GM12864 (cell line): Measurements from ENCODE around the gene SATB2.

Experiments used
- DNase-seq: peaks from one replicate; pipeline ENCODE4 v3.0.0-alpha.2; 2011; ENCODE audit warnings: low read depth
- H3K4me3 ChIP-seq: 2 replicates; pipeline ENCODE4 v1.5.1; 2011; ENCODE audit warnings: mild to moderate bottlenecking, low read depth, low read length, control low read depth
- TF ChIP-seq, protein P1 (sequence below): IDR thresholded peaks from 2 replicates; pipeline ENCODE4 v1.5.1; 2011; ENCODE audit warnings: low read depth, mild to moderate bottlenecking, moderate library complexity, low read length, control low read depth, inconsistent platforms; ENCODE audit errors: missing control alignments

Gene SATB2

DNA sequence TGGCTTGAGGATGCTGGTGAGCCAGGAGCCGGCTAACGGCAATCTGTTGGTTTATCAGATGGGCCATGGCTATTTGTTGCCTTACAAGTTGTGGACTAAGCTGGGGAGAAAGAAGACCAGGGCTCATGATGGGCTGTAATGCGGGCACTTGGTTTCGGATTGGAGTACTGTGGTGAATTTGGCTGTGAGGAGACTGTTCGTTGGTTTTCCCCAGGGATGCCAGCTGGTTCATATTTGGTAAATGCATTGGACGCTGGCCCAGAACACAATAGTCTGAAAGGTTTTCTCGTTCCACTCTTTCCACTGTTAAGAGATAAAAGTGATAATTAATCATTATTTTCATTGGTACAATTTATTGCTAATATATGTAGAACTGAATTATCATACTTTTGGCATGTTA, 108.9 kb downstream of the SATB2 start:
- H3K4me3 ChIP-seq: no peak overlapping the region
- TF ChIP-seq, protein P1, sequence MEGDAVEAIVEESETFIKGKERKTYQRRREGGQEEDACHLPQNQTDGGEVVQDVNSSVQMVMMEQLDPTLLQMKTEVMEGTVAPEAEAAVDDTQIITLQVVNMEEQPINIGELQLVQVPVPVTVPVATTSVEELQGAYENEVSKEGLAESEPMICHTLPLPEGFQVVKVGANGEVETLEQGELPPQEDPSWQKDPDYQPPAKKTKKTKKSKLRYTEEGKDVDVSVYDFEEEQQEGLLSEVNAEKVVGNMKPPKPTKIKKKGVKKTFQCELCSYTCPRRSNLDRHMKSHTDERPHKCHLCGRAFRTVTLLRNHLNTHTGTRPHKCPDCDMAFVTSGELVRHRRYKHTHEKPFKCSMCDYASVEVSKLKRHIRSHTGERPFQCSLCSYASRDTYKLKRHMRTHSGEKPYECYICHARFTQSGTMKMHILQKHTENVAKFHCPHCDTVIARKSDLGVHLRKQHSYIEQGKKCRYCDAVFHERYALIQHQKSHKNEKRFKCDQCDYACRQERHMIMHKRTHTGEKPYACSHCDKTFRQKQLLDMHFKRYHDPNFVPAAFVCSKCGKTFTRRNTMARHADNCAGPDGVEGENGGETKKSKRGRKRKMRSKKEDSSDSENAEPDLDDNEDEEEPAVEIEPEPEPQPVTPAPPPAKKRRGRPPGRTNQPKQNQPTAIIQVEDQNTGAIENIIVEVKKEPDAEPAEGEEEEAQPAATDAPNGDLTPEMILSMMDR: no peak

DNA sequence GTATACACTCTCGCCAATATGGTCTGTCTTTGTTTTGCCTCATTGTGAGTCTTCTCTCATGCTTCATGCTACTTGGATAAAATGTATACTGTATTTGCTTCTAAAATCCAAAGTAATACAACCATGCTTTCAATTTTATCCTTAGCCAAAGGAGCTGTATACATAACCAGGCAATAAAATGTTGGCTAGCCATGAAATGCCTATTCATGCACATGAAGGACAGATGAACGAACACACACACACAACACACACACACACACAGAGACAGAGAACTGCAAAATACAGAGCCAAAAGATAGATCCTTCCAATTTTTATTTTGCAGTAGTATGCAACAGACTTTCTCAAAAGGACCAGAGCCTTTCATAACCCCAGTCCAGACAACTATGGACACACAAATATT, 113.7 kb downstream of the SATB2 start:
- H3K4me3 ChIP-seq: no peak overlapping the region
- DNase-seq: no peak
- TF ChIP-seq, protein P1: no peak

More for the DNA sequence above, 108.9 kb downstream of the SATB2 start:
- no peak for DNase-seq

DNA sequence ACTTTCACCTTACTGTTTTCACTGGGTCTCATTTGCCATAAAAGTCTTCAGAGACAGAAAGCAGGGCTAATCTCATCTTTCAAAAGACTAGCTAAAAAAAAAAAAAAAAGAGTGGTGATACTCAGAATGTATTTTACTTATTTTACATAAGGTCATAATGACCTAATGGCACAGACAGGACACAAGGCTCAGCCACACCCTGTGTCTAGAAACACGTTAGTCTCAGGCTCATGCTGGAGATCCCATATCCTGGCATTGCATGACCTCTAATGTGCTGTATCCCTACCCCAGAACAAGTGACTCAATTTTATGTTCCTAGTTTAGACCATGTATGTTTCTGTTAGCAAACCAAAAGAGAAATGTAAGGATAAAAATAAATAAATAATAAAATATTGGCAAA, 115.4 kb downstream of the SATB2 start:
- TF ChIP-seq, protein P1: no peak
- DNase-seq: no peak
- H3K4me3 ChIP-seq: no peak overlapping the region

DNA sequence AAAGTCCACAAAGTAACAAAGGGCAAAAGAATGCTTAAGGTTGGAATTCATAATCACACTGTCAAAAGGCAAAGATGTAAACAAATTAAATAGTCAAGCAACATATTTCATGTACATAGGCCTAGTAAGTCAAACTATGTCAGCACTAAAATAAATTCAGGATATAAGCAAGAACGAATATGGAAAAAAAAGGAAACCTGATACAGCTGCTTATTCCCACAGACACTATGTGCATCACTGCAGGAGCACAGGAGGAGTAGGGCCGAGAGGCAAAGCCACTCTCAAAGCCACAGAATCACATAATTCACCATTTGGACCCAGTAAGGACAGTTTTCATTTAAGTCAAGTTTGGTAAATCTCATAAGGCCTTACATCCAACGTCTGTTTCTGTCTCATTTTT, 116.6 kb downstream of the SATB2 start:
- TF ChIP-seq, protein P1: no peak
- H3K4me3 ChIP-seq: no peak overlapping the region
- DNase-seq: no peak

DNA sequence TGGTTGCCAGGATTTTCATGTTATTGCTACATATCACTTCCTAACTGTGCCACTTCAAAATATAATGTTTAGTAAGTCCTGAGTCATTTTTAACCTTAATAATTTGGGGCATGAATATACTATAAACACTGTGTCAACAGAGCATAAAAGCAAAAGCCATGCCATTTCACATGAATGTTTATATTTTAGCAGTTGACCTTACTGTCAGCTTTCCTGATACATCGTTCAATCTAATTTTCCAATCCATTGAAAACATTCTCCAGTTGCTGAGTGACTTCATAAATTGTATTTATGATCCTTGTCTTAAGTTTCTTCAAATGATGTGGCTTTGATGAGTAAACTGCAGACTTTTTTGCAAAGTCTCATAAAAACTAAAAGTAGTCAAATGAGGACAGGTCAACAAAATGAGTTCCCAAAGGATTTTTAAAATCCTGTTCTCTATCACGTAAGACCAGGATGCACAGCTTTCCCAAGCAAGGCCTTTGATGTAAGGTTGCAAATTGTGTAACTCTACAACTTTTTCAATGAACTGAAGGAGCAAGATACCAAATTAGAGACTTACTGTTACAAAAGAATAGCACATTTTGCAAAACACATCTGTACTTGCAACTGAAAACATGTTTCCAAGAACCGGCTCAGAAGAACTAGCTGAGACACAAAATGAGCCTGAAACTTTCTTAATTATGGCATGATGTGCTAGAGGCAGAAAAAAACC, 117.7 kb downstream of the SATB2 start:
- TF ChIP-seq, protein P1: no peak
- DNase-seq: no peak
- no peak overlapping the region for H3K4me3 ChIP-seq

DNA sequence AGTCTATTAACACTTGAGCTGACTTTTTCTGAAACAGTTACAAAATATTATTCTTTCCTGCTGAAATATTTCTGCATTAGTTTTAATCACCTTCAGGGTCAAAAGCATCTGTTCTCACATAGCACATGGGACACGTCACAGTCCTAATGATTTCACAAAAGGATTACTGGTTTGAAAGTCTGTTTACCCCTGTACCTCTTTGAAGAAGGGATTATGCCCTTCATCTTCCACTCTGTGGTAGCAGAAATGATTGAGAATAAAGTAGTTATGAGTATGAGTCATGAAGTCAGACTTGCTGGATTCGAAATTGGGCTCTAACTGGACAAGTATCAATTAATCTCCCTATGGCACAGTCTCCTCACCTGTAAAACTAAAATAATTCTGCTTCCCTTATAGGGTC, 121.2 kb downstream of the SATB2 start:
- DNase-seq: no peak
- H3K4me3 ChIP-seq: no peak overlapping the region
- TF ChIP-seq, protein P1: no peak

DNA sequence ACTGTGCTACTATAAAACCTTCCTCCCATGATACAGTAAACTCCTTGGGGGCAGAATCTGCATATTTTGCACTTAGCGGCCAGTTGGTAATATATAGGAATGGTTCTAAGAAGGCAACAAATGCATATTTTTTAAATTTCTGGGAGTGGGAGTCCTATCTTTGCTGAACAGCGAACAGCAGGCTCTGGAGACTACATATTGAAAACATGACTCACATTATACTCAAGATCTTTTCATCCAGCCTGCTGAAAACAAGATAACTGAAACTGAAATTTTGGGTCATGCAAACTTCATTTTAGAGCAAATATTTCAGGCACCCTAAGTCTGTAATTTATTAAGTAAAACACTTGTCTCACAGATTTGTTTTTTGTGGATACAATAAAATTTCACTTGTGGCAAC, 122.2 kb downstream of the SATB2 start:
- TF ChIP-seq, protein P1: no peak
- H3K4me3 ChIP-seq: no peak overlapping the region
- no peak for DNase-seq
